Epithelial cell of esophagus (primary cell): ENCODE measurements around the gene HNRNPLL.
"Not testable (repeated sequence)": the region's sequence is repeated elsewhere in the genome, so short reads cannot be mapped to it uniquely, and the experiment has no call there.

Experiments used
- DNase-seq: peaks from one replicate; pipeline ENCODE4 v3.0.0; 2010; ENCODE audit warnings: low read depth
- H3K4me3 ChIP-seq: 2 replicates; pipeline ENCODE4 v1.5.1; 2011; ENCODE audit warnings: mild to moderate bottlenecking, low read length, control low read depth
- CTCF ChIP-seq: IDR thresholded peaks from 2 replicates; pipeline ENCODE4 v1.5.1; 2011; ENCODE audit warnings: low read depth, mild to moderate bottlenecking, low read length, control low read depth, inconsistent platforms; ENCODE audit not compliant: insufficient read depth; ENCODE audit errors: missing control alignments

Gene HNRNPLL

GRCh38 chr2:38619458-38620164, 16.9 kb upstream of the HNRNPLL start:
- DNase-seq: peak; percentile 33
- H3K4me3 ChIP-seq: no peak overlapping the region
- TF ChIP-seq CTCF: no peak

DNA sequence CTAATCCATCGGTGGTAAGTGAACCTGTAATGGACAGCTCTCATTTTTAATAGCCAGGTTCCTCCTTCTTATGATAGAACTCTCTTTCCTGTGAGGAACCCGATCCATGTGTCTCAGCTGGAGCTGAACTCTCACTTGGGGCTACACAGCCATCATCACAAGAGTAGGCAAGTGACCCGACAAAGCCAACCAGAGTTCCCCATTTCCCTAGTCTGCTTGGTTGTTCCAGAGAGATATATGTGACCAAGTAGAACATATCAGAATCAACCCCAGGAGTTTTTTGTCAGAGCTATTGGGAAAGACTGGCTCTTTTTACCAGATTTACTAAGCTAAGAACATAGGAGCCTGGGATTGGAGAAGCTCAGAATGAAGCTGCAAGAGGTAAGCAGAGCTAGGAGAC, 14.6 kb upstream of the HNRNPLL start:
- DNase-seq: no peak
- no peak overlapping the region for H3K4me3 ChIP-seq
- no peak for TF ChIP-seq CTCF

DNA sequence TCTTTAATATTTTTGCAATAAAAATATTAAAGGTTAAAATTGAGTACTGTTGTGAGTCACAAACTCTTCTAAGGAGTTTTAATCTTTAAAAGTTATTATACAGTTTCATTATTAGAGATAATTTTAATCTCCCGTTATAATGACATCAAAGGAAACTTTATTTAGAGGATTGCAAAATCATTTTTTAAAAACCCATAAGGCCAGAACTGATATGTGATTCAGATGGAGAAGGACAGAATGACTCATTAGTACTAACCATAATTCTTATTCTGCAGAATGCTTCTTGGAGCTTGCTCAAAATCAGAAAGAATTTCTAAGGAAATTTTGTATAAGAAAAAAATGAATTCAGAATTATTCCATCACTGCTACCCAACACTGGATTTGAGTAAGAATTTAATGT, 12.5 kb upstream of the HNRNPLL start:
- peak; percentile 55 for DNase-seq
- H3K4me3 ChIP-seq: no peak overlapping the region

DNA sequence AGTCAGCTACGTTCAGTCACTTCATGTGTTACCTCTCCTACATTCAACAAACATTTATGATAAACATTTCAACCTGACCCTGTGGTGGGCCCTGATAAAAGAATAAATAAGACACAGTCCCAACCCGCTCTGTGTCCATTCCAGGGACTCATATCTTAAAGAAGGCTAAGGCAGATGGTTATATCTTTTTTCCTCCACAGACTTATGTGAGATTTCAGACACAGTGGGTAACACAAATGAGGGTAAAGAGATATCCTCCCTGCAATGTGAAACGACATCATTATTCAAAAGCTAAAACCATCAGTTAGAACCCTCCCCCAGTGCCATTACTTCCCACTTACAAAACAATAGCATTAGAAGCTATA, 11.1 kb upstream of the HNRNPLL start:
- no peak overlapping the region for H3K4me3 ChIP-seq
- no peak for TF ChIP-seq CTCF

More for the DNA sequence above, 12.5 kb upstream of the HNRNPLL start:
- no peak for TF ChIP-seq CTCF

GRCh38 chr2:38613126-38613848, 10.6 kb upstream of the HNRNPLL start:
- no peak overlapping the region for H3K4me3 ChIP-seq
- TF ChIP-seq CTCF: no peak
- peak; percentile 33 for DNase-seq

More for the DNA sequence above, 11.1 kb upstream of the HNRNPLL start:
- DNase-seq: no peak

DNA sequence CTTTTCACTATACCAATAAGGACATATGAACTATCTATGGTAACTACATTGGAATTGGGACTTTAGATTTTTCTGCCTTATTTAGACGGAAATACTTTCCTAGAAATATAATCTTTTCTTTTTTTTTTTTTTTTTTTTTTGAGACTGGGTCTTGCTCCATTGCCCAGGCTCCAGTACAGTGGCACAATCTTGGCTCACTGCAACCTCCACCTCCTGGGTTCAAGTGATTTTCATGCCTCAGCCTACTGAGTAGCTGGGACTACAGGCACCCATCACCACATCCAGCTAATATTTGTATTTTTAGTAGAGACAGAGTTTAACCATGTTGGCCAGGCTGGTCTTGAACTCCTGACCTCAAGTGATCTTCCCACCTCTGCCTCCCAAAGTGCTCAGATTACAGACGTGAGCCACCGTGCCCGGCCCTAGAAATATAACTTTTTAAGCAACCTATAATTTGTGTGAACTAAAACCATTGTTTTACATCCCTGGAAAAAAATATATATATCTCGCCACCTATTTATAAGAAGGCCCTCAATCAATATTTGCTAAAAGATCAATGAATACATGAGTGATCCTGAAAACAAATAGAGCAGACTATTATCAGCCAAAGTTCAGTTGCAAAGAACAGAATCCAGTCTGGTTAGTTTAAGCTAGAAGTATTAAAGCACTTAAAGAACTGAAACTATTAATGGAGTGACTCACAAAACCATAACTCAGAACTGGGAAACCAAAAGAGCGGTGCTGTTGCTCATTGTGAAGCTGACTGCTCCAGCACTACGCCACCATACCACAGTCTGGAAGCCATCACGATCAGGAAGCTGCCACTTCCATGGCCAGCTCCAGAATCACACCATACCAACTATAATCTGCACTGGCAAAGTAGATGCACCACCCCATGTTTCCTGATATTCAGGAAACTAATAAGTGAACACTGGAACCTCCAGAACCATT, 8.4 kb upstream of the HNRNPLL start:
- peak; percentile 81 for DNase-seq
- no peak for TF ChIP-seq CTCF
- H3K4me3 ChIP-seq: no peak overlapping the region

DNA sequence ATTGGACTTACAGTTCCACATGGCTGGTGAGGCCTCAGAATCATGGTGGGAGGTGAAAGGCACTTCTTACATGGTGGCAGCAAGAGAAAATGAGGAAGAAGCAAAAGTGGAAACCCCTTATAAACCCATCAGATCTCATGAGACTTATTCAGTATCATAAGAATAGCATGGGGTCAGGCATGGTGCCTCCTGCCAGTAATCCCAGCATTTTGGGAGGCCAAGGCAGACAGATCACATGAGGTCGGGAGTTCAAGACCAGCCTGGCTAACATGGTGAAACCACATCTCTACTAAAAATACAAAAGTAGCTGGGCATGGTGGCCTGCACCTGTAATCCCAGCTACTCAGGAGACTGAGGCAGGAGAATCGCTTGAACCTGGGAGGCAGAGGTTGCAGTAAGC, 6.5 kb upstream of the HNRNPLL start:
- DNase-seq, H3K4me3 ChIP-seq: not testable (repeated sequence)
